ENCODE results near the gene IPO11. TPM values are rescaled to one million over a fixed set of nuclear protein-coding genes. Genes with fewer than 3 reads are reported as not detected.

The IPO11 gene
- total RNA-seq, 1 donor from 2014 or later = 20.2 TPM

DNA sequence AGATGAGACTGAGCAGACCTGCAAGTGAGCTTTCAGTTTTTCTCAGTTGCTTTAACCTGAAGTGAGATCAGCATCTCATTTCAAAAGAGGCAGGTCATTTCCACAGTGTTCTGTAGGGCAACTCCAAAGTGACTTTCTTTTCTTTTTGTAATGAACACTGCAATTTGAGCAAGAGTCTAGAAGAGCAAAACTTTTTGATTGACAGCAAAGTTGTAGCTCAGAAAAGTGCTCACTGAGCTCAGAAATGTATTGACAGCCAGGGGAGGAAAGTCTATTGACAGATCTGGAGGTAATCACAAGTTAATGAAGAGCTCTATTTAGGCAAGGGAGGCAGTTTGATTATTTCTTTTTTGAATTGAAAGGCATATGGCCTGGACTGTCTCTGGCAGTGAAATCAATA lies 220.7 kb downstream of the IPO11 start:
- Mint-ChIP-seq H3K36me3 (ENCODE audit: low read depth) (peaks cover 9% of the 10 kb centered on the region), H3K27me3 (ENCODE audit: low read depth) (no peaks in the 10 kb centered on the region), H3K4me1 (ENCODE audit: low read depth) (no peaks in the 10 kb centered on the region), H3K4me3 (ENCODE audit: unreplicated experiment) (no peak overlapping the region), H3K9me3 (ENCODE audit: low read depth) (no peaks in the 10 kb centered on the region), H3K27ac (ENCODE audit: unreplicated experiment) (no peak overlapping the region)
- no peak for DNase-seq (ENCODE audit: low spot score)
- TF ChIP-seq, protein P1, sequence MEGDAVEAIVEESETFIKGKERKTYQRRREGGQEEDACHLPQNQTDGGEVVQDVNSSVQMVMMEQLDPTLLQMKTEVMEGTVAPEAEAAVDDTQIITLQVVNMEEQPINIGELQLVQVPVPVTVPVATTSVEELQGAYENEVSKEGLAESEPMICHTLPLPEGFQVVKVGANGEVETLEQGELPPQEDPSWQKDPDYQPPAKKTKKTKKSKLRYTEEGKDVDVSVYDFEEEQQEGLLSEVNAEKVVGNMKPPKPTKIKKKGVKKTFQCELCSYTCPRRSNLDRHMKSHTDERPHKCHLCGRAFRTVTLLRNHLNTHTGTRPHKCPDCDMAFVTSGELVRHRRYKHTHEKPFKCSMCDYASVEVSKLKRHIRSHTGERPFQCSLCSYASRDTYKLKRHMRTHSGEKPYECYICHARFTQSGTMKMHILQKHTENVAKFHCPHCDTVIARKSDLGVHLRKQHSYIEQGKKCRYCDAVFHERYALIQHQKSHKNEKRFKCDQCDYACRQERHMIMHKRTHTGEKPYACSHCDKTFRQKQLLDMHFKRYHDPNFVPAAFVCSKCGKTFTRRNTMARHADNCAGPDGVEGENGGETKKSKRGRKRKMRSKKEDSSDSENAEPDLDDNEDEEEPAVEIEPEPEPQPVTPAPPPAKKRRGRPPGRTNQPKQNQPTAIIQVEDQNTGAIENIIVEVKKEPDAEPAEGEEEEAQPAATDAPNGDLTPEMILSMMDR (IDR thresholded peaks at IDR 0.05) = no peak

DNA sequence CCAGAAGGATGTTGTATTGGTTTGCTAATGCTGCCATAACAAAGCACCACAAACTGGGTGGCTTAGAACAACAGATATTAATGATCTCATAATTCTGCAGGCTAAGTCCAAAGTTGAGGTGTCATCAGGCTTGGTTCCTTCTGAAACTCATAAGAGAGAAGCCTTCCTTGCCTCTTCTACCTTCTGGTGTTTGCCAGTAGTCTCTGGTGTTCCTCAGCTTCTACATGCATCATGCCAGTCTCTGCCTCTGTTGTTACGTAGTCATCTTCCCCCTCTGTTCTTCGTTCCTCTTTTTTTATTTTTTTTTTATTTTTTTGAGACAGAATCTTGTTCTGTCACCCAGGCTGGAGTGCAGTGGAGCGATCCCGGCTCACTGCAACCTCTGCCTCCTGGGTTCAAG lies 227.9 kb downstream of the IPO11 start:
- H3K4me1 Mint-ChIP-seq (ENCODE audit: low read depth) = no peaks in the 10 kb centered on the region
- no peak for DNase-seq (ENCODE audit: low spot score)
- H3K27me3 Mint-ChIP-seq (ENCODE audit: low read depth) = no peaks in the 10 kb centered on the region
- H3K4me3 Mint-ChIP-seq (ENCODE audit: unreplicated experiment) = no peak overlapping the region
- H3K27ac Mint-ChIP-seq (ENCODE audit: unreplicated experiment) = no peak overlapping the region
- H3K36me3 Mint-ChIP-seq (ENCODE audit: low read depth) = peaks cover 3% of the 10 kb centered on the region
- TF ChIP-seq, protein P1 (IDR thresholded peaks at IDR 0.05) = no peak
- no peaks in the 10 kb centered on the region for H3K9me3 Mint-ChIP-seq (ENCODE audit: low read depth)

DNA sequence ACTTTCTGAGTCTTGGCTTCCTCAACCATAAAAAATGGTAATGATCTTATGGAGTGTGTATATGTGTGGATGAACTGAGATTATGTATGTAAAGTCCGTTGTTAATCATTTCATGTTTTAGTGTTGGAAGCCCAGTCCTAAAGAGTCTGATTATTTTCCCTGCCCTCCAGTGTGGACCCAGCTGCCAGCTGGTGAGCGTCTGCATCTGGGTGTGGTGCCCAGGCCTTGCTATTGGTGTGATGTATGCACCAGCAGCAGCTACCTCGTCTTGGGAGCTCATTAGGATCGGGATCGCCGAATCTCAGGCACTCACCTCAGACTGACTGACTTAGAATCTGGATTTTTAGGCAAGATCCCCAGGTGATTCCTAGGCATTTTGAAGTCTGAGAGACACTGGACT lies 229.9 kb downstream of the IPO11 start:
- H3K4me1 Mint-ChIP-seq (ENCODE audit: low read depth) = no peaks in the 10 kb centered on the region
- DNase-seq (ENCODE audit: low spot score) = no peak
- TF ChIP-seq, protein P1 (IDR thresholded peaks at IDR 0.05) = no peak
- no peak overlapping the region for H3K27ac Mint-ChIP-seq (ENCODE audit: unreplicated experiment)
- peaks cover 4% of the 10 kb centered on the region for H3K36me3 Mint-ChIP-seq (ENCODE audit: low read depth)
- no peak overlapping the region for H3K4me3 Mint-ChIP-seq (ENCODE audit: unreplicated experiment)
- H3K9me3 Mint-ChIP-seq (ENCODE audit: low read depth) = no peaks in the 10 kb centered on the region
- no peaks in the 10 kb centered on the region for H3K27me3 Mint-ChIP-seq (ENCODE audit: low read depth)

DNA sequence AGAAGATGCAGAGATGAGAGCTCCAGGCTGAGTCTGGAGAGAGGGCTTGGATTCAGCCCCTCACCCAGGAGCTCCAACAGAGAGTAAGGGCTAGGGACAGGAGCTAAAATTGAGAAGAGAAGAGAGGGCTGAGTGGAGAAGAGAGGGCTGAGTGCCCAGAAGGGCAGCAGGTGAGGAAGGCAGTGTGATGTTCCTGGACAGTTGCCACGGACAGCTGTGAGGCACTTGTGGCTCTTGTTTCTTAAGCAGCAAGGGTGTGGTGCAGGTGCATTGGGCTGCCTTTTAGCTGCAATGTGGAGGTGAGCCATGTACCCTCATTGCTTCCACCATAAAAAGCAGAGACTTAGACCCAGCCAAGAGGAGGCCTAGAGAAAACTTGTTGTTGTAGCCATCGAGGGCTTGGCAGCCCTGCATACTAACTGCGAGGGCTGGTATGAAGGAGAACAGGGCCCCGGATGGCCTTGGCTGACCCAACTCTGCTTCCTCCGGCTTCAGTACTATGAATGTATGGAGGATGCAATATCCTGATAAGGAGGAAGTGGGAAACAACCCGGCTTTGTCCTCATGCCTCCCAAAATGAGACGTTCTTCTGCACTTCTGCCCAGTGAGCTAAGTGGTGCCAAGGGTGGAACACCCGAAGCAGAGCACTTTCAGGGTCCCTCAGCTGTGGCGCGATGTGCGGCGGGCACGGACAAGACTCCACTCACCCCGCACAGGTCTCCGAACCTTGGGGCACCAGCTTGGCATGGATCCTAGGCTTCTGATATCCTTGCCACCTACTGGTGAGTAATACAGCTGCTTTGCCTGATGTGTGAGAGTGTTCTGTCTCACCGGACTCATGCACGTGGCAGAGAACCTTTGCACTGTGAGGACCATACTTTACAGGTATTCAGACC lies 231.2 kb downstream of the IPO11 start:
- no peak for DNase-seq (ENCODE audit: low spot score)
- H3K27ac Mint-ChIP-seq (ENCODE audit: unreplicated experiment) = no peak overlapping the region
- H3K4me1 Mint-ChIP-seq (ENCODE audit: low read depth) = no peaks in the 10 kb centered on the region
- H3K4me3 Mint-ChIP-seq (ENCODE audit: unreplicated experiment) = no peak overlapping the region
- H3K9me3 Mint-ChIP-seq (ENCODE audit: low read depth) = no peaks in the 10 kb centered on the region
- no peaks in the 10 kb centered on the region for H3K27me3 Mint-ChIP-seq (ENCODE audit: low read depth)
- H3K36me3 Mint-ChIP-seq (ENCODE audit: low read depth) = peaks cover 4% of the 10 kb centered on the region
- TF ChIP-seq, protein P1 (IDR thresholded peaks at IDR 0.05) = no peak

DNA sequence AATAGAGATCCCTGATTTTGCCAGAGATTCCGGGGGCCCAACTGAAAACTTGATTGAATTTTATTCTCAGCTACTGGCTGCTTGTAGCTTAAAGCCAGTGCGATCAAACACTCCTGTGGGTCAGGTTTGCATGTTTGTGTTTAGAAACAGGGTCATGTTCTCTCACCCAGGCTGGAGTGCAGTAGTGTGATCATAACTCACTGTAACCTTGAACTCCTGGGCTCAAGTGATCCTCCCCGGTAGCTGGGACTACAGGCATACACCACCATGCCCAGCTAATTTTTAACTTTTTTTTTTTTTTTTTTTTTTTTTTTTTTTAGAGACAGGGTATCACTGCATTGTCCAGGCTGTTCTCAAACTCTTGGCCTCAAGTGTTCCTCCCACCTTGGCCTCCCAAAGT lies 232.7 kb downstream of the IPO11 start:
- Mint-ChIP-seq H3K4me3 (ENCODE audit: unreplicated experiment) (no peak overlapping the region), H3K4me1 (ENCODE audit: low read depth) (peaks cover 3% of the 10 kb centered on the region), H3K9me3 (ENCODE audit: low read depth) (no peaks in the 10 kb centered on the region), H3K27me3 (ENCODE audit: low read depth) (no peaks in the 10 kb centered on the region), H3K36me3 (ENCODE audit: low read depth) (peaks cover 4% of the 10 kb centered on the region), H3K27ac (ENCODE audit: unreplicated experiment) (no peak overlapping the region)
- TF ChIP-seq, protein P1 (IDR thresholded peaks at IDR 0.05) = no peak
- DNase-seq (ENCODE audit: low spot score) = no peak

Measured in chondrocyte (in vitro differentiated cells).